Muscle of arm (tissue), 12 donors: Measurements from ENCODE around the gene SLC43A1. TPM values are rescaled to one million over a fixed set of nuclear protein-coding genes. Genes with fewer than 3 reads are reported as not detected.

ENCODE experiments used
- DNase-seq: peaks from one replicate; pipeline ENCODE4 v3.0.0-alpha.2; 2013
- polyA plus RNA-seq, 12 donors: library from polyadenylated mRNA; unstranded; fragments of 120-200 nt; gene quantifications; one replicate each; pipeline ENCODE4 v1.2.1, GENCODE V29; 2013; ENCODE audit not compliant: insufficient read length in 12 of 12

SLC43A1 gene
- polyA plus RNA-seq, 12 donors: 6.7 to 27.7 (median 11.8) TPM; not detected in 1

DNA sequence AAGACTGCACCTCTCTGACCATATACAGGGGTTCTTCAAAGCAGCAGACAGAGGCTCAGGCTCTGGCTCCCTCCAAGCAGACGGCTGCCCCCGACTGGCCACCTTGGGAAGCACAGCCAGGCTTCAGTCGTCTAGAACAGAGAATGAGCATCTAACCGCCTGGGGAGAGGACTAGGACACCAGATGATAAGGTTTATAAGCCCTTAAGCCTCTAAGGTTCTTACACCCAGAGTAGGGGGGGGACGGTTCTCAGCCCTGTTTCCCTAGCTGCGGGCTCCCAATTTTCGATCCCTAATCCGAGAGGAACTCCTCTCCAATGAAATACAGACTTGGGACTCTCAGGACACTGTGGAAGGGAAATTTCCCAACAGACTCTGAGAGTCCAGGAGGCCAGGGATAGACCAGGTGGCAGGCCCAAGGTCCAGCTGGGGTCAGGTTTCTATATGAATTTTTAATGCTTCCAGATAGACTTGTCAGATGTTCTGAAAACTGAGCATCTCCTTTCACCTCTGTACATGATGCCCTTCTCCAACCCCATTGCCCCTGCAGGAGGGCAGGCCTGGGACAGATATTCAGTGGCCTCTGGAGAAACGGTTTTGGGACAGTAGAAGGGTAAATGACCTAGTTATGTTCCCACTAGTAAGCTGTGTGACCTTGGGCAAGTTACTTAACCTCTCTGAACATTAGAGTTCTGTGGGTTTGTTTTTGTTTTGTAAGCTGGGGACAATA is 34.9 kb downstream of the SLC43A1 start:
- DNase-seq: no peak

GRCh38 chr11:57479911-57480310 is 35.6 kb downstream of the SLC43A1 start:
- no peak for DNase-seq

- DNase-seq: no peak
Measured at GRCh38 chr11:57479021-57479663, 36.4 kb downstream of the SLC43A1 start.

DNA sequence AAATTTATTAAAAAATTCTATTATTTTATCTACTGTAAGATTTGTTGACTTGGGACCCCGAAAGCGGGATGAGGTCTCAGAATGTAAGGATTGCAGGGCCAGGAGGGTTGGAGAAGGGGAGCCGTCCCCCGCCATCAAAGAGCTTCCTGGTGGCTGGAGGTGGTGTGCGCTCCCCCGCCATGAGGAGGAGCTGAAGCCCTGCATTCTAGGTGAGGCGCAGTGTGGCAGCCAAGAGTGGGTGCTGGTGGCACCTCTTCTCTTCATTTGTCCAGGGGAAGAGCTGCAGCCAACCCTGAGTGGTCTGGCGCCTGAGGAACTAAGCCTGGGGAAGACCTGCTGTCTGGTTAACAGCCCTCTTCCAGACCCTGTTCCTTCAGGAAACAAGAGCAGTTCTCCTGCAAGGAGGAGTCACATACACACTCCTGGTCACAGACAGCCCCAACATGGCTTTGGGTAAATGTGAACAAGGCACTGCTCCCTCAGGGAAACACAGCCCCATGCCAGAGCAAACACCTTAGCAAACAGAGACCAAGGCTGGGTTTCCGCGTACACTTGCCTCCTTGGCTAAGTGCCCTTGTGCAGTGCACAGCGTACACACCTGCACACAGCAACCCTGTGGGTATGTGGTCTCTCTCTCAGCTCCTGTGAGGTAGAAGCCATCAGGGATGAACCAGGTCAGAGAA is 37.9 kb downstream of the SLC43A1 start:
- no peak for DNase-seq

DNA sequence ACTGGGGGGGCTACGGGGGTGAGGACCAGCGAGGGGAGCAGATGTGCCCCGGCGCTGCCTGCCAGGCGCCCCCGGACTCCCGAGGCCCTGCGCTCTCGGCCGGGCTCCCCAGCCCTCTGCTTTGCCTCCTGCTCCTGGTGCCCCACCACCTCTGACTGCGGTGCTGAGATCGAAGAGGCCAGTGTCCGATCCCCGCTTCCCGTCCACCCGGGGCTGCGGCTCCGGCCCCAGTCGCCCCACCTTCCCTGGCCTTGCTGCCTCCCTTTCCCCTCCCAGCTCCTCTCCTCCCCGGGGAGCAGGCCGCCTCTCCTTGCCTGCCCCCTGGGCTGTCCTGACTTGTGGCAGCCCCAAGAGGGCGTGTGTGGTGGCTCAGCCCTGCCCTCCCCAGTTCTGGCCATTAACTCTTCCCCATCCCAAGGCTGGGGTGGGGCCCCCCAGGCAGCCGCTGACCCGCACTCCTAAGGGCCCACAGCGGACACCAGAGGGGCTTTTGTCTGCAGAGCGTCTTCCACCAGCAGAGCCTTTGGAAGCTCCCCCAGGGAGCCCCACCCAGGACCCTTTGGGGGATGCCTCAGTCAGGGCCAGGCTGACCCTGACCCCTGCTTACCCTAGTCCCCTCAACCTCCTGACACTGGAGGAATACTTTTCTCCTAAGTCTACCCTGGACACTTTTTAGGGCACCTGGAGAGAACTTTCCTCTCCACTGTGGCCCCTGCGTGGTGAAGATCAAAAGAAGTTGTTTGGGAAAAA is 38.6 kb downstream of the SLC43A1 start:
- no peak for DNase-seq

GRCh38 chr11:57476047-57476756 is 39.3 kb downstream of the SLC43A1 start:
- DNase-seq: no peak

DNA sequence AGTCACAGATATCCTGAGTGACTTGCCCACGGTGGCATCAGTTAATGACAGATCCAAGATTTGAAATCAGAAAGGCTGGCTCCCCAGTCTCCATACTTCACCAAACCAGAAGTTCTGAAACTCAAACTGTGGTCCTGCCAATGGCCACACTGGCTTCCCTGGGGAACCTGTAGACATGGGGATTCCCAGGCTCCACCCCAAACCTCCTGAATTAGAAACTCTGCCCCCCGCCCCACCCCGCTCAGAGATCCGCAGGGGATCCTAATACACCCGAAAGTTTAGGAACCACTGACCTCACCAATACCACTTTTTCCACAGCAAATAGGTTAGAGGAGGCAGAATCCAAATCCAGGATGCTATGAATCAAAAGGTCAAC is 39.8 kb downstream of the SLC43A1 start:
- DNase-seq: no peak

DNA sequence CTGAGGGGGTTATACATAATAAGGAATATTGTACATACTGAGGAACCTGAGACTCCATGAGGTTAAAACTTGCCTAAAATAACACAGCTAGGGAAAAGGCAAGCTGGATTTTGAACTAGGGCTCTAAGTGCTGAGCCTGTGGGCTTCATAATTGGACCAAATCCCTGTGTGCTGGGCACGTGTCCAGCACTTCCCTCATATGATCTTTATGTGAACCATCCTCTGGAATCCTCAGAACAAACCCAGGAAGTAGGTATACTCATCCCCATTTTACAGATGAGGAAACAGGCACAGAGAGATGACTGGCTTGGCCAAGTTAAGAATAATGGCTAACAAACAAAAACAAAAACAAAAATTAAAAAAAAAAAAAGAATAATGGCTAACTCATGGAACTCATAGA is 40.3 kb downstream of the SLC43A1 start:
- DNase-seq: no peak

DNA sequence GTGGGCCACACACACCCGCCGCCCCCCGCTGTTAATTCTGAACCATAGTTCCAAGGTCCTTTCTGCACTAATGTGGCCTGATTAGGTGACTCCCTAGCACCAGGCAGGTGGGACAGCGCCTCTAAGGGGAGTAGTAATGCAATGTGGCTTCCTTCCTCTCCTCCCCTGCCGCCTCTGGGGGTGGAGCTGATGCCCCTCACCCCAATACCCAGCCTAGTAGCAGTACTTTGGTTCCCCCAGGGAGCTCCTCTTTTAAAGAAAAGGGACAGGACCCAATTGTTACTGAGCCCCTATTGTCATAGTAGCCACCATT is 40.7 kb downstream of the SLC43A1 start:
- DNase-seq: no peak

GRCh38 chr11:57474017-57474802 is 41.3 kb downstream of the SLC43A1 start:
- DNase-seq: no peak

DNA sequence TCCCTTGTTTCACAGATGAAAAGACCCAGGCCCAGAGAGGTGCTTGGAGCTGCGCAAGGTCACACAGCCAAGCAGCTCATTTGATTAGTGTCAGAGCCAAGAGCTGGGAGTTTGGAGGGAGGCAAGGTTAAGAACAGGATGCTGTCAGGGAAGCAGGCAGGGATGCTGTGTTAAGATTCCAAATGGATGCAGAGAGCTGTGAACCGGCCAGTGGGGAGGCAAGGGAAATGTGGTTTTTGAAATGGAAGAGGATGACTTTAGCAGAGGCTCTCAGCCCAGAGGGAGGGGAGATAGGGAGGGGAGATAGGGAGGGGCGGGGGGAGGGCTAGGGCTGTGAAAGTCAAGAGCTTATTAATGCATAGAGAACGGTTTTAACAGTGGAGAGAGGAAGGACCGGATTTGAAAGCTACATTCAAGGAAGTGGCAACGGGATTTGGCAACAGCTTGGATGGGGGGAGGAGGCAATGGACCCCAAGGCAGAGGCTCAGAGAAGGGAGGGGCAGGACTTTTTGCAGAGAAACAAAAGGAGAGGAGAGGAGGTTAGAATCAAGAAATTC is 42.1 kb downstream of the SLC43A1 start:
- no peak for DNase-seq

- no peak for DNase-seq
Measured at GRCh38 chr11:57471496-57471895, 44.0 kb downstream of the SLC43A1 start.

DNA sequence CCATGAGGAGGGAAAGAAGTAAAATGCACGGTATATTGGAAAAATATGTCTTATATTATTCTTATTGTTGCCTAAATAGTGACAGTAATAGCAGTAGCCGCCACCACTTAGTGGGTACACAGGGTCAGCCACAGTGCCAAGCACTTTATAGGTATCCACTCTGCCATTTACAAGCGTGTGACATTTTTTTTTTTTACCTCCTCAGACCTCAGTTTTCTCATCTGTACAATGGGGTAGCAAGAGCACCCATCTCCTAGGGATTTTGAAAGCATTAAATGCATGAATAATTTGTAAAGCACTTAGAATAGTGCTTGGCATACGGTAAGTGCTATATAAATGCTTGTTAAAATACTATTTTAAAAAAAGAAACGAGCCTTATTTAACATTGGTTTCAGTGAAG is 46.2 kb downstream of the SLC43A1 start:
- DNase-seq: no peak

DNA sequence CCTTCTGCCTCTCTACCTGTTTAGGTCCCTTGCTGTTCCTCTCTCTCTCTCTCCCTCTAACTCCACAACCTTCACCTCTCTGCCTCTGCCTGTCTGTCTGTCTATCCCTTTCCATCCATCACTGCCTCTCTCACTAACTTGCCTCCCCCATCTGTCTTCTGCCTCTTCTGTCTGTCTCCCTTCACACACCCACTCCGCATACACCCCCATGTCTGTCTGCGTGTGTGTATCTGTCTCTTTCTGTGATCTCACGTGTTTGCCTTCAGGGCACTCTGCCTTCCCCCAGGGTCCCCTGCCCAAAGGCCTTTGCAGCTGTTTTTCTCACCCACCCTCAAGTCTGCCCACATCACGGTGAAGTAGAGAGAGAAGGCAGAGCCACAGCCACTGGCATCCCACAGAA is 47.2 kb downstream of the SLC43A1 start:
- DNase-seq: no peak

GRCh38 chr11:57467508-57468157 is 47.9 kb downstream of the SLC43A1 start:
- no peak for DNase-seq

GRCh38 chr11:57466680-57467079 is 48.8 kb downstream of the SLC43A1 start:
- no peak for DNase-seq

GRCh38 chr11:57464539-57465181 is 50.8 kb downstream of the SLC43A1 start:
- DNase-seq: no peak

GRCh38 chr11:57463671-57464538 is 51.6 kb downstream of the SLC43A1 start:
- no peak for DNase-seq

- DNase-seq: no peak
Measured at GRCh38 chr11:57462597-57462996, 52.9 kb downstream of the SLC43A1 start.
